COR-L47 (cell line): ENCODE results near the gene JHY.
"Not testable (repeated sequence)": the region's sequence is repeated elsewhere in the genome, so short reads cannot be mapped to it uniquely, and the experiment has no call there.

ENCODE experiments used
- DNase-seq: peaks from one replicate; lab custom pipeline; 2025; lab: John Stamatoyannopoulos, UW

Gene JHY

GRCh38 chr11:122882189-122882856, at the start of gene JHY:
JHY (plus strand) TSS chr11:122882759; CDS start chr11:122885850, 3,091 bp downstream.
- no peak for DNase-seq

GRCh38 chr11:122833846-122834464, 48.6 kb upstream of the JHY start:
- DNase-seq: no peak

GRCh38 chr11:122836916-122837315, 45.6 kb upstream of the JHY start:
- no peak for DNase-seq

- DNase-seq: no peak
These were observed 44.8 kb upstream of the JHY start for GRCh38 chr11:122837528-122838346.

GRCh38 chr11:122843281-122844141, 39.0 kb upstream of the JHY start:
- peak; percentile 9 for DNase-seq

GRCh38 chr11:122847466-122847865, 35.1 kb upstream of the JHY start:
- DNase-seq: no peak

GRCh38 chr11:122848186-122848585, 34.4 kb upstream of the JHY start:
- DNase-seq: no peak

GRCh38 chr11:122850076-122850631, 32.4 kb upstream of the JHY start:
- no peak for DNase-seq

- no peak for DNase-seq
These were observed 31.1 kb upstream of the JHY start for GRCh38 chr11:122851366-122851966.

GRCh38 chr11:122852074-122852795, 30.3 kb upstream of the JHY start:
- no peak for DNase-seq

GRCh38 chr11:122852796-122853160, 29.8 kb upstream of the JHY start:
- DNase-seq: no peak

- no peak for DNase-seq
These were observed 29.3 kb upstream of the JHY start for GRCh38 chr11:122853261-122853660.

- peak; percentile 78 for DNase-seq
These were observed 28.6 kb upstream of the JHY start for GRCh38 chr11:122853971-122854446.

- no peak for DNase-seq
These were observed 20.9 kb upstream of the JHY start for GRCh38 chr11:122861631-122862030.

- DNase-seq: no peak
These were observed 20.5 kb upstream of the JHY start for GRCh38 chr11:122862091-122862490.

- DNase-seq: not testable (repeated sequence)
These were observed 19.4 kb upstream of the JHY start for GRCh38 chr11:122863154-122863553.

- DNase-seq: peak; percentile 16
These were observed 18.7 kb upstream of the JHY start for GRCh38 chr11:122863704-122864326.

GRCh38 chr11:122864386-122865115, 18.0 kb upstream of the JHY start:
- DNase-seq: no peak

- DNase-seq: peak; percentile 2
These were observed 12.9 kb upstream of the JHY start for GRCh38 chr11:122869622-122870021.
